ENCODE measurements around the gene NOMO2.
A peak's percentile ranks its signal among the peaks of the same experiment; 100 is the strongest.
"Not testable (repeated sequence)": the region's sequence is repeated elsewhere in the genome, so short reads cannot be mapped to it uniquely, and the experiment has no call there.

NOMO2 gene

GRCh38 chr16:18561727-18562314 is at the start of gene NOMO2:
Gene NOMO2 (minus strand): TSS chr16:18562097. CDS start chr16:18562040, 57 bp downstream.
- DNase-seq: not testable (repeated sequence)

DNA sequence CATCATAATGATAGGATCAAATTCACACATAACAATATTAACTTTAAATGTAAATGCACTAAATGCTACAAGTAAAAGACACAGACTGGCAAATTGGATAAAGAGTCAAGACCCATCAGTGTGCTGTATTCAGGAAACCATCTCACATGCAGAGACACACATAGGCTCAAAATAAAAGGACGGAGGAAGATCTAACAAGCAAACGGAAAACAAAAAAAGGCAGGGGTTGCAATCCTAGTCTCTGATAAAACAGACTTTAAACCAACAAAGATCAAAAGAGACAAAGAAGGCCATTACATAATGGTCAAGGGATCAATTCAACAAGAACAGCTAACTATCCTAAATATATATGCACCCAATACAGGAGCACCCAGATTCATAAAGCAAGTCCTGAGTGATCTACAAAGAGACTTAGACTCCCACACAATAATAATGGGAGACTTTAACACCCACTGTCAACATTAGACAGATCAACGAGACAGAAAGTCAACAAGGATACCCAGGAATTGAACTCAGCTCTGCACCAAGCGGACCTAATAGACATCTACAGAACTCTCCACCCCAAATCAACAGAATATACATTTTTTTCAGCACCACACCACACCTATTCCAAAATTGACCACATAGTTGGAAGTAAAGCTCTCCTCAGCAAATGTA is 48.4 kb upstream of the NOMO2 start:
- DNase-seq: not testable (repeated sequence)

- not testable (repeated sequence) for DNase-seq
These were observed 46.4 kb upstream of the NOMO2 start for GRCh38 chr16:18608271-18608670.

DNA sequence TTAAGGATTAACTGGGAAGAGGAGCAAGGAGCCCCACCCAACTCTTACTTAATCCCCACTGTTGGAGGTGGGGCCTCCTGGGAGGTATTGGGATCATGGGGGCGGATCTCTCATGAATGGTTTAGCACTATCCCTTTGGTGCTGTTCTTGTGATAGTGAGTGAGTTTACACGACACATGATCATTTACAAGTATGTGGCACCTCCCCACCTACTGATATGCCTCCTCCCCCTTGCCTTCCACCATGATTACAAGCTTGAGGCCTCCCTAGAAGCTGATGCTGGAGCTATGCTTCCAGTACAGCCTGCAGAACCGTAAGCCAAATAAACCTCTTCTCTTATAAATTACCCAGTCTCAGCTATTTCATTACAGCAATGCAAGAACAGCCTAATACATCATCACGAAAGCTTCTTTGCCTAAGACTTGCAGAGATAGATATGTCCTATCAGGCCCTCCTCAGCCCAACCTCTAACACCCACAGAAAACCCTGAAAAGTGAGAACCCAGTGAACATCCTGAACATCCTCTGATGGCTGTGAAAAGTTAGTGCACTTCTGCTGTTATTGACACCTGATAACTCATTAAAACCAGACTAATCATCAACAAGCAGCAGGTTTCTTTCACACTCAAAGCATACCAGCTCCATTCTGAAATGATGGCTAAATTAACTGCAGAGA is 41.8 kb upstream of the NOMO2 start:
- DNase-seq: not testable (repeated sequence)

- not testable (repeated sequence) for DNase-seq
These were observed 36.7 kb upstream of the NOMO2 start for GRCh38 chr16:18598582-18598981.

- peak; percentile 6 to 68 for DNase-seq
These were observed 35.8 kb upstream of the NOMO2 start for GRCh38 chr16:18597734-18598133.

- peak; percentile 34 to 78 for DNase-seq
These were observed 35.4 kb upstream of the NOMO2 start for GRCh38 chr16:18597319-18597718.

GRCh38 chr16:18595796-18596195 is 33.9 kb upstream of the NOMO2 start:
- not testable (repeated sequence) for DNase-seq

DNA sequence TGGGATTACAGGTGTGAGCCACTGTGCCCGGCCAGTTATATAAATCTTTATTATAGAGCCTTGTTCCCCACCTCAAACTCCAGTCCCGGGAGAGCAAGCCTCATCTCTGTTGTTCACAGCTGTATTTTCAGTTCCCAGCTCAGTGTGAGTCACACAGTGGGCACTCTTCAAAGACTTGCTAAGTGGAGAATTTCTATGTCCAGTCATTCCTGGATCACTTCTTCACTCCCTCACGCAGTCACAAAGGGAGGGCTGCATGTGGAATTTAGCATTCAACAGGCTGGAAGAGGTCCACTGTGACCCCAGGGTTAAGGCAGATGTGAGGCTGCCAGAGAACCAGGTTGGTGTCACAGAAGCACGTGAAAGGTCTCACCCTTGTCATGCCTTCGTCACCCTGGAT is 33.0 kb upstream of the NOMO2 start:
- not testable (repeated sequence) for DNase-seq

GRCh38 chr16:18593904-18594303 is 32.0 kb upstream of the NOMO2 start:
- not testable (repeated sequence) for DNase-seq

DNA sequence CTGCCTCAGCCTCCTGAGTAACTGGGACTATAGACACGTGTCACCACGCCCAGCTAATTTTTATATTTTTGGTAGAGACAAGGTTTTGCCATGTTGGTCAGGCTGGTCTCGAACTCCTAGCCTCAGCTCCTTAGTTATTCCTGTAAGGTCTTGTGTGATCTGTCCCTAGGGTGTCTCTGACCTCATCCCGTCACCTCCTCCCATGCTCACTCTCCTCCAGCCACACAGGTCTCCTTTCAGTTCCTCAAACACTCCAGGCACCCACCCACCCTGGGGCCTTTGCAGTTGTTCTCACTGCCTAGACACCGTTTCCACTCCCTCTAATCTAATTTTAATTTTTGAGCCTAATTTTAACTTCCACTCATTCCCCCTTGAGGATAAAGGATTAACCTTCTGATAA is 31.1 kb upstream of the NOMO2 start:
- DNase-seq: not testable (repeated sequence)

DNA sequence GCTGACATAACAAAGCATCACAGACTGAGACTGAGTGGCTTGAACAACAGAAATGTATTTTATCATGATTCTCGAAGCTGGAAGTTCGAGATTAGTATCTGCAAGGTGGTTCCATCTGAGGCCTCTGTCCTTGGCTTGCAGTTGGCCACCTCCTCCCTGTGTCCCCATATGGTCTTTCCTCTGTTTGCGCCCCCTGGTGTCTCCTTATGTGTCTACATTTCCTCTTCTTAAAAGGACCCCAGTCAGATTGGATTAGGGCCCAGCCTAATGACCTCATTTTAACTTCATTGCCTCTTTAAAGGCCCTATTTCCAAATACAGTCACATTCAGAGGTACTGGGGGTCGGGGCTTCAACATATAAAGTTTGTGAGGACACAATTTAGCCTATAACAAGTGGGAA is 30.0 kb upstream of the NOMO2 start:
- peak; percentile 35 to 36 for DNase-seq

DNA sequence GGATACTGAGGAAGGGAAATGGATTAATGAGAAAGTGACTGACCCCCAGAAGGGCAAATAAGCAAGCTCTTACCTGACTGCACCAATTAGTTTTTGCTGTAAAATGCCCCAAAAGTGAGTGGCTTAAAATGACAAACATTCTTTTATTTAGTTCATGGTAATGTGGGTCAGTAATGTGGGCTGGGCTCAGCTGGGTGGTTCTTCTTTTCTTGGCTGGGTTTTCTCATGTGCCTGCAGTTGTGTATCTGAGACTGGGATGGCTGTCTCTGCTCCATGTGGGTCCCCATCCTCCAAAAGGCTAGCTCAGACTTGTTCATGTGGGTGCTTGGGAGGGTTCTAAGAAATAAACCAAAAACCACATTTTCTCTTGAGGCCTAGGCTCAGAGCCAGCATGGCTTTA is 29.5 kb upstream of the NOMO2 start:
- not testable (repeated sequence) for DNase-seq

GRCh38 chr16:18589806-18590205 is 27.9 kb upstream of the NOMO2 start:
- not testable (repeated sequence) for DNase-seq

DNA sequence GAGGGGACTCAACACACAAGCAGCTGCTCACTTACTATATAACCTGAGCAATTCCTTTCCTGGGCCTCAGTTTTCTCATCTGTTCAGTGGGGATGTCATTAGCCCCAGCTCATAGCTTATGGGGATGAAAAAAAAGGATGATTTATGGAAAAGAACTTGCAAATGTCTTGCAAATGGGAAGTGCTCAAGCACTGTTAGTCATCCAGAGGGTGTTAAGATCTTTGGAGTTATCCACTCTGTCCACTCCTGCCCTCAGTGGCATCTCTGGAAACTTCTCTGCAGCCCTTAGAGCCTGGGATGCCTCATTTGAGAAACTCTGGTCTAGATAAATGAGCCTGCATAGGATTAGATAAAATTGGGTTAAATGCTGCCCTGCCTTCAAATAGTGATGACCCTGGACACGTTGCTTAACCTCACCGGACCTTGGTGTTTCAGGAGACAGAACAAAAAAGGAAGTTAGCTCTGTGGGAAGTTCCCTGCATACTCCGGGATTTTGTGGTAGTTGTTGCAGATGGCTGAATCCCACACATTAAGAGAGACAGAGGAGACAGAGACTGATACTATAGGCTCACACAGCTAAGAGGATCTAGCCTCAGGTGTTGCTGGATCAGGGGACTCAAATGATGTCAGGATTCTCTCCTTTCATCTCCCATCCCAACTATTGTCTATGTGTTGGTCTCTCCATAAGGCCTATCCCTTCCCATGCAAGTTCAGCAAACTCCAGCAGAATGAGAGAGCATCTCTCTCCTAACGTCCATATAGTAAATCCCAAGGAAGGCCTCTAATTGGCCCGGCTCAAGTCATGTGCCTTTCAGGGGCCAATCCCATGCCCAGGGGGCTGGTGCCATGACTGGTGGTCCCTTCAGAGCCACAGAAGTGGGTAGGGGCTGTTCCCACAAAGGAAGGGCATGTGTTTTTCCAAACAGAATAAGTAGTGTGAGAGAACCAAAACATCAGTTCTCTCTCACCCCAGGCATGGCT is 25.0 kb upstream of the NOMO2 start:
- not testable (repeated sequence) for DNase-seq

GRCh38 chr16:18585789-18586188 is 23.9 kb upstream of the NOMO2 start:
- DNase-seq: not testable (repeated sequence)

GRCh38 chr16:18582902-18583301 is 21.0 kb upstream of the NOMO2 start:
- no peak for DNase-seq

DNA sequence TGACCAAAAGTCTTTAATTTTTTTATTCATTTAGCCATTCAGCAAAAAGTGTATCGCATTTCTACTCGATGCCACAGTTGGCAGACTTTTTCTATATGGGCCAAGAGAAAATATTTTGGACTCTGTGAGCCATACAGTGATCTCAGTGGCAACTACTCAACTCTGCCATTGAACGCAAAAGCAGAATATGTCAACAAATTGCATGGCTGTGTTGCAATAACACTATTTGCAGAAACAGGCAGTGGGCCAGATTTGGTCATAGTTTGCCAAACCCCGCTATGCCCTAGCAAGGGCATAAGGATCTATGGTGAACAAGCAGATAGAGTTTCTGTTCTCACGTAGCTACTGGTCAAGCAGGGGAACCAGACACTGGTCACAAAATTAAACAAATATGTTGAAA is 18.5 kb upstream of the NOMO2 start:
- DNase-seq: not testable (repeated sequence)

- not testable (repeated sequence) for DNase-seq
These were observed 17.4 kb upstream of the NOMO2 start for GRCh38 chr16:18579261-18579660.

GRCh38 chr16:18577942-18578341 is 16.0 kb upstream of the NOMO2 start:
- DNase-seq: not testable (repeated sequence)

DNA sequence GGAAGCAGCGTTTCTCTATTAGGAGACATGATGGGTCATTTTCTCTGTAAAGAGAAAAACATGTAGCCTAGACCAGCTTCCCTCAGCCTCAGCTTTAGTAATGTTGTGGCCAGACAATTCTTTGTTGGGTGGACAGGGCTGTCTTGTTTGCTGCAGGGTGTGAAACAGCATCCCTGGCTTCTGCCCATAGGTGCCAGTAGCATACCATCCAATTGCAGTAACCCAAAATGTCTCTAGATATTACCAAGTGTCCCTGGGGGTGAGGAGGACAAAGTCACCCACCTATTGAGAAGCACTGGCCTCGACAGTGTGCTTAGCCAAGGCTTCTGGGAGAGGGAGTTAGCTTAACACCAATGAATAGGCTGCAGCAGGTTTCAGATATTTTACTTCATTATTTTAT is 14.0 kb upstream of the NOMO2 start:
- DNase-seq: not testable (repeated sequence)

DNA sequence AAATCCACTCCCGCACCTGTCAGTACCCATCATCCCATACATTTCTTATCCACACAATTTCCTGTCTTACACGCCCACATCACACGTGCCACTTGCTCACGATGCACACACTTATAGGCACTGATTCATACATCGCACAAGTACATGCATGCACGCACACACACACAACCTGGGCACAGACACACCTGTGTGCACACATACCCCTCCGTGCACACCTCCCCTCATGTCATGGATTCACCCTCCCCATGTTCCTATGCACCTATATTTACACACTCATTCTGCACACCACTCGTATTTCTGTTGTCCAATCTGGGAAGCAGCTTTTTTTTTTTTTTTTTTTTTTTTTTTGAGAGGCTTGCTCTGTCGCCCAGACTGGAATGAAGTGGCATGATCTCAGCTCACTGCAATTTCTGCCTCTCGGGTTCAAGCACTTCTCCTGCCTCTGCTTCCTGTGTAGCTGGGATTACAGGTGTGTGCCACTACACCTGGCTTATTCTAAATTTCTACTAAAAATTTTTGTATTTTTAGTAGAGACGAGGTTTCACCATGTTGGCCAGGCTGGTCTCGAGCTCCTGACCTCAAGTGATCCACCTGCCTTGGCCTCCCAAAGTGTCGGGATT is 13.5 kb upstream of the NOMO2 start:
- DNase-seq: not testable (repeated sequence)

Data from NCI-H2081 (cell line).